Skin of body (tissue), 2 donors: Measurements from ENCODE around the gene GTF3C5. TPM values are rescaled to one million over a fixed set of nuclear protein-coding genes. Genes with fewer than 3 reads are reported as not detected.
"Not testable (repeated sequence)": the region's sequence is repeated elsewhere in the genome, so short reads cannot be mapped to it uniquely, and the experiment has no call there.

Source experiments
- DNase-seq: peaks from one replicate; lab custom pipeline; 2025; lab: John Stamatoyannopoulos, UW
- total RNA-seq: library from RNA; depleted of rRNA; stranded (reverse); fragments of >200 nt; gene quantifications from one replicate; pipeline ENCODE4 v1.2.3, GENCODE V29; 2014

GTF3C5 gene
- total RNA-seq, 1 donor from 2014 or later: 25.7 TPM

DNA sequence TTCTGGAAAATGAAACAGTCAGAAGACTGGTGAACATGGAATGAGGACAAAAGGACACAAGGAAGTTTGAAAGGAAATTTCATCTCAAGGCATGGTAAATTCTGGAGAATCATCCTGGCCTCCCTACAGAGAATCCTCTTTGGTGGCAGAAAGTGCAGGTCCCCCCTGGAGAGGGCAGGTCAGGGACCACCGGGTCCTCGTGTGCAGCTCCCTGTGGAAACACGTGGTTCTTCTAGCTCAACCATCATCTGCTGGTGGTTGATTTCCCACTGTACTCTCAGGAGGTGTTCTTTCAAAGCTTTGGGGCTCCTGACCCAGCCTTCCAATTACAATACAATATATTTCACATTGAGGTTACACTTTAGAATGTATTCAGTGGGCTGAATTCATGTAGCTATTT lies 2.6 kb upstream of the GTF3C5 start:
- no peak for DNase-seq

- DNase-seq: no peak
Measured at GRCh38 chr9:133029994-133030316, 842 bp upstream of the GTF3C5 start.

GRCh38 chr9:133031130-133031422 lies 279 bp downstream of the GTF3C5 start:
- DNase-seq: no peak

- no peak for DNase-seq
Measured at GRCh38 chr9:133031496-133031911, 707 bp downstream of the GTF3C5 start.

DNA sequence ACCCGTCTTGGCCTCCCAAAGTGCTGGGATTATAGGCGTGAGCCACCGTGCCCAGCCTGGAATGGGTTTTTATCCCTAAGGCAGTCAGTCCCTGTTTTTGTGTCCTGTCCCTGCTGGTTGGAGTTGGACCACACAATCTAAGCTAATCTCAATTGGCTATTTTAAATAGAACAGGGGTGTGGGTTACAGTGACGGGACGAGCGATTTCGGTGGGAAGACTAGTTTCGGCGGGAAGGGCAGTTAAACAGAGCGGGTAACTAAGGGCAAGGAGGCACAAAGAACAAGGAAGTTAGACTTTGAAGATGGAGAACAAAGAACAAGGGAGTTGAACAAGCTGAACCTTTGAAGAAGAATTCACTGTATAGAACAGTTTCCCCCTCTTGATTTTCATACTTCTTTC lies 1.4 kb downstream of the GTF3C5 start:
- DNase-seq: no peak

DNA sequence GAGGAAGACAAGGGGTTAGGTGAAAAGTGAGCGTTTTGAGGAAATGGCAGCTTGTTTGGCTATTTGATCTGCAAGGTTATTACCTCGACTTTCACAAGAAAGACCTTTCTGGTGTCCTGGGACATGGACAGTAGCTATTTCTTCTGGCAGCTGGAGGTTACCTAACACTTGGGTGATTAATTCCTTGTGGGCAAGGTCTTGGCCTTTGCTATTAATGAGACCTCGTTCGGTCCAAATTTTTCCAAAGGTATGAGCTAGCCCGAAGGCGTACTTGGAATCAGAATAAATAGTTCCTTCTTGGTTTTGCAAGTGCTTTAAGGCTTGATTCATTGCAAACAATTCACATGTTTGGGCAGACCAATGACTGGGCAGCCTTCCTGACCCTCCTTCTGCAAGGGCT lies 4.9 kb downstream of the GTF3C5 start:
- DNase-seq: no peak

- DNase-seq: no peak
Measured at GRCh38 chr9:133037775-133038515, 7.1 kb downstream of the GTF3C5 start.

DNA sequence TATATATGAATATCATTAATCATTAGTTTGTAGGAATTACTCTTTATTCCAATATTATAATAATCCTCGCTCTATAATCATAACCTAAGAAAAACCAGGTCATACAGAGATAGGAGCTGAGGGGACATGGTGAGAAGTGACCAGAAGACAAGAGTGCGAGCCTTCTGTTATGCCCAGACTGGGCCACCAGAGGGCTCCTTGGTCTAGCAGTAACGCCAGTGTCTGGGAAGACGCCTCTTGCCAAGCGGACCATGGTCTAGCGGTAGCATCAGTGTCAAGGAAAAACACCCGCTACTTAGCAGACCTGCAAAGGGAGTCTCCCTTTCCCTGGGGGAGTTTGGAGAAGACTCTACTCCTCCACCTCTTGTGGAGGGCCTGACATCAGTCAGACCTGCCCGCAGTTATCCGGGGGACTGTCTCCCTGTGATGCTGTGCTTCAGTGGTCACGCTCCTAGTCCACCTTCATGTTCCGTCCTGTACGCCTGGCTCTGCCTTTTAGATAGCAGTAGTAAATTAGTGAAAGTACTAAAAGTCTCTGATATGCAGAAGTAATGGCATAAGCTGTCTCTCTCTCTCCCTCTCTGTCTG lies 10.2 kb downstream of the GTF3C5 start:
- DNase-seq: not testable (repeated sequence)

- no peak for DNase-seq
Measured at GRCh38 chr9:133041958-133042357, 11.2 kb downstream of the GTF3C5 start.

DNA sequence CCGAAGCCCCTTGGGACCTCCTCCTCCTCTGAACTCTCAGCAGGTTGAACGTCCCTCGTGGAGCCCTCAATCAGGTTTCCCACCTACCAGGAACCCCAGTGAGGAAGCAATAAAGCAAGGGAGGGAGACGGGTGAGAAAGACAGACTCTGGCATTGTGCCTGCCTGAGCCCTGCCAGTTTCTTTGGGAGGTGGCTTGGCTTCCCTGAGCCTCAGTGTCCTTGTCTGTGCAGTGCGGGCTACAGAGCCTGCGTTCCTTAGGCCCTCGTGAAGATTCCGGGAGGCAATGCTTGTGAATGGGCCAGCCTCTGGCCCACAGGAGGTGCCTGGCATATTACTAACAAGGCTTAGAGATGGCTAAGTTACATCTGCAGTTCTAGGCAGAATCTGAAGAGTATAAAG lies 11.9 kb downstream of the GTF3C5 start:
- no peak for DNase-seq

DNA sequence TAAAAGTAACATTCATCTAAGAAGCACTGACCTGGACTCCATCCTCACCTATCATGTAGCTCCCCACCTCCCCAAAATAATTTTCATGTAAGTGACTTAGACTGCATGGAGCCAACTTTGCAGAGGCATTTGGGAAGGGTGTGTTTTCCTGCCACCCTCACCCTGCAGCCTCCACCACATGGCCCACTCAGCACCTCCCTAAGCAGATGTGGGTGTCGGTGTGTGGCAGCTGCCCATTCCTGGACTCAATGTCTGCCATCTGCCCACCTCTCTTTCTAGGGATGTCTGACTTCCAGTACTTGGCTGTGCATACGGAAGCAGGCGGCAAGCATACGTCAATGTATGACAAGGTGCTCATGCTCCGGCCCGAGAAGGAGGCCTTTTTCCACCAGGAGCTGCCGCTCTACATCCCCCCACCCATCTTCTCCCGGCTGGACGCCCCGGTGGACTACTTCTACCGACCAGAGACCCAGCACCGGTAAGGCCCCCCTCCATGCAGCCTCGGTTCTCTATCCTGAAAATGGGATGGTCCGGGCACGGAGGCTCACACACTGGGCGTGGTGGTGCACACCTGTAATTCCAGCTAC lies 12.7 kb downstream of the GTF3C5 start:
- no peak for DNase-seq

DNA sequence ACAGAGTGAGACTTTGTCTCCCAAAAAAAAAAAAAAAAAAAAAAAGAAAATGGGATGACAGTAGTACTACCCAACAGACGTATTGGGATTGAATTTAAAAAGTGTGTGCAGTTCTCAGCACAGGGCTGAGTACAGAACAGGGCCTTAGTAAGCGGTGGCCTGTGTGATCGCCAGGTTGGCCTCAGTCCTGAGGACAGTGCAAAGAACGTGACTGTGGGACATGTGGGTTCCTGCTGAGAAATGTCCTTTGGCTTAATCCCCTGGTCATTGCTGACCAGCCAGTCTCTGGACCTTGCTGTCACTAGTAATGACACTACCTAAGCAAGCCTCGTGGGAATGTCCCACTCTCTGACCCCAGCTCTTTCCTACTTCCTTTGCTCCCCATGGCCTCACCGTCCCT lies 13.3 kb downstream of the GTF3C5 start:
- DNase-seq: no peak

DNA sequence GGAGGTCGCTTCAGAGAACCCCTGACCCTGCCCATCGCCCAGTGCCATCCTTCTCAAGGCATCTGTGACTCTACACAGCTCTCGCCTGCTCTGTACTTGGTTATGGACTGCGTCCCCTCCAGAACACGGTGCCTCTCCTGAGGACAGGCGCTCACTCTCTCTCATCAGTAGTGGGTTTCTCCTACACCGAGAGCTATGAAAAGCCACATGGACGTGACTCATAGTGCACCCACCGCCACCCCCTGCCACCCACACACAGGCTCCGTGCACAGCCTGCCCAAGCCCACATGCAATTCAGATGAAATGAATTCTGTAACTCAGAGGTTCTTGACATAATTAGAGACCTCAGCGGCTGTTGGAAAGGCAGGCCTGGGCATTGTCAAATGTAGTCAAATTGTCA lies 13.9 kb downstream of the GTF3C5 start:
- no peak for DNase-seq

GRCh38 chr9:133045132-133045531 lies 14.3 kb downstream of the GTF3C5 start:
- DNase-seq: no peak

DNA sequence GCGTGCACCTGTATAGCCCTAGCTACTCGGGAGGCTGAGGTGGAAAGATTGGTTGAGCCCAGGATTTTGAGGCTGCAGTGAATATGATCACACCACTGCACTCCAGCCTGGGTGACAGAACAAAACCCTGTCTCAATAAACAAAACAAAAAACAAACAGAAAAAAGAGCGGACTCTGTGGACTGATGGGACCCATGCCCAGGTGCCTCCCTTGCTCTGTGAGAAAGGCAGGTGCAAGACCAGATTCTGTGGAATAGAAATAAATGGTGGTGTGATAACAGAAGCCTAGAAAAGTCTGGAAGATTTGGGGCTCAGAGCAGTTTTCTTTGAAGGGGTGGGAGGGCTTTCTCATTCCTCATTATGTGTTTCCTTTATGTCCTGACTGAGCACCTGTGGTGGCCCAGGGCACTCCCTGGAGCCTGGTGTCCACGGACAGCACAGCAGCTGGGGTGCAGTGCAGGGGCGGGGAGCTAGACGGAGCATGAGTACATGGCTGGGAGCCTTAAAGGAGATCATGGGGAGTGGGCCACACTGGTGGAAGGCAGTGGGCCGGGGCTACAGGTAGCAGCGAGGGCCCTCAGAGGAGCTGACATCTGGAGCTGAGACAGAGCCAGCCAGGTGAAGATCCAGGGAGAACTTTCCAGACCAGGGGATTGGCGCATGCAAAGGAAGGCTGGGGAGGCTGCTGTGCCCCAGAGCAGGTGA lies 15.6 kb downstream of the GTF3C5 start:
- DNase-seq: no peak

DNA sequence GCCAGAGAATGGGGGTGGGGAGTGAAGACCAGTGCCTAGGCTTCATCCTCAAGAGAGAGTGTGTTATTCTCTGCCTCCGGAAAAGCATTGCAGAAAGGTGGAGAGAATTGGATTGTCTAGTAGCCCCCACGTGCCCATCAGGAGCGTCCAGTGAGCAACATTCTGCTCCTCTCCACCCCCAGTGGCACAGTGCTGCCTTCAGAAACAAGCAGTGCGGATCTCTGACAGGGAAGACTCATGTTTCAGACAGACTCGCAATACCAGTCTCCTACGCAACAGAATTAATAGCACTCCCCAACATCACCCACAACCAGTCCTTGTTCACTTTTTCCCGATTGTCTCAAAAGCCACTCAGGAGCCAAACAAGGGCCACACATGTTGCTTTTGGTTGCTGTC lies 16.1 kb downstream of the GTF3C5 start:
- no peak for DNase-seq

DNA sequence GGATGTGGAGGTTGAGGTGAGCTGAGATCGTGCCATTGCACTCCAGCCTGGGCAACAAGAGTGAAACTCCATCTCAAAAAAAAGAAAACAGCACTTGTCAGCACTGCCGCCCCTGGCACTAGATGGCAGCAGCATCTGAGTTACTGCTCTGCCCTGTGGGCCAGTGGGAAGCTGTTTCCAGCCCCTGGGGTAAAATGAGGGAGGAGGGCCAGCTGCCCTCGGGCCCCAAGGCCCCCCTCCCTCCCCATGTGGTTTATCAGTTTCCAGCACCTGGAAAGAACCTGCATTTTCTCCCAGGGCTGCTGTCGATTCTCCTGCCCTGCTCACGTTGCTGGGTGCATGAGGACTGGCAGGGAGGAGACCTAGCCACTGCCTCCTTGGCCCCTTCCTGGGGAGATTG lies 17.8 kb downstream of the GTF3C5 start:
- DNase-seq: no peak

GRCh38 chr9:133049043-133049442 lies 18.2 kb downstream of the GTF3C5 start:
- no peak for DNase-seq

- no peak for DNase-seq
Measured at GRCh38 chr9:133050142-133050541, 19.3 kb downstream of the GTF3C5 start.

DNA sequence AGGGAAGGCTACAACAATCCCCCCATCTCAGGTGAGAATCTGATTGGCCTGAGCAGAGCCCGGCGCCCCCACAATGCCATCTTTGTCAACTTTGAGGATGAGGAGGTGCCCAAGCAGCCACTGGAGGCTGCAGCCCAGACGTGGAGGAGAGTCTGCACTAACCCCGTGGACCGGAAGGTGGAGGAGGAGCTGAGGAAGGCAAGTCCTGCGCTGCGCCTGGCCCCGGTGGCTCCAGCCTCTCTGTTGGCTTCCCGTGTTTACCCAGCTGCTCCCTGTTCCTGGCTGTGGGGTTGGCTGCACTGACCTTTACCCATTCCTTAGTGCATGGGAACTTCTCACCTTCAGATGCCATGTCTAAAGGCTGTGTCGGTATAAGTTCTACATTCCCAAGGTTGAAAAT lies 20.0 kb downstream of the GTF3C5 start:
- DNase-seq: no peak

GRCh38 chr9:133051281-133051900 lies 20.6 kb downstream of the GTF3C5 start:
- no peak for DNase-seq

DNA sequence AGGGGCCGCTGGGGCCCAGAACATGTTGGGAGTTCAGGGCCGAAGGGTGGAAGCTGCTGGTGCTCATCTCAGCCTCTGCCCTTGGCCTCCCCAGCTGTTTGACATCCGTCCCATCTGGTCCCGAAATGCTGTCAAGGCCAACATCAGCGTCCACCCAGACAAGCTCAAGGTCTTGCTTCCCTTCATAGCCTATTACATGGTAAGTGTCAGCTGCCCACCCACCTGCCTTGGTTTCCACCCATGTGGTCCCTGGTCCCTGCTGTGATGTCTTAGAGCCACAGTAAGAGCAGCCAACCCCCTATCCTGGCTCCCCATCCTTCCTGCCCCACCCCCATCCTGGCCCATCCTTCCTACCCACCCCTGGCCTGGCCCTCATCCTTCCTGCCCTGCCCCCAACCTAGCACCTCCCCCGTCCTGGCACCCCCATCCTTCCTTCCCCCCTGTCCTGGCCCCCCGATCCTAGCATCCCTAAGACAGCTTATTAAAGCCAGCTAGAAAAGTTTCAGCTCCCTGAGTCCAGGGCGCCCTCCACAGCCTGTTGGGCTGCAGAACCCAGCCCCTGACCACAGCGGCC lies 21.3 kb downstream of the GTF3C5 start:
- no peak for DNase-seq
